ENCODE data around the gene SART3.
A peak's percentile ranks its signal among the peaks of the same experiment; 100 is the strongest.
"Not testable (repeated sequence)": the region's sequence is repeated elsewhere in the genome, so short reads cannot be mapped to it uniquely, and the experiment has no call there.

The SART3 gene

DNA sequence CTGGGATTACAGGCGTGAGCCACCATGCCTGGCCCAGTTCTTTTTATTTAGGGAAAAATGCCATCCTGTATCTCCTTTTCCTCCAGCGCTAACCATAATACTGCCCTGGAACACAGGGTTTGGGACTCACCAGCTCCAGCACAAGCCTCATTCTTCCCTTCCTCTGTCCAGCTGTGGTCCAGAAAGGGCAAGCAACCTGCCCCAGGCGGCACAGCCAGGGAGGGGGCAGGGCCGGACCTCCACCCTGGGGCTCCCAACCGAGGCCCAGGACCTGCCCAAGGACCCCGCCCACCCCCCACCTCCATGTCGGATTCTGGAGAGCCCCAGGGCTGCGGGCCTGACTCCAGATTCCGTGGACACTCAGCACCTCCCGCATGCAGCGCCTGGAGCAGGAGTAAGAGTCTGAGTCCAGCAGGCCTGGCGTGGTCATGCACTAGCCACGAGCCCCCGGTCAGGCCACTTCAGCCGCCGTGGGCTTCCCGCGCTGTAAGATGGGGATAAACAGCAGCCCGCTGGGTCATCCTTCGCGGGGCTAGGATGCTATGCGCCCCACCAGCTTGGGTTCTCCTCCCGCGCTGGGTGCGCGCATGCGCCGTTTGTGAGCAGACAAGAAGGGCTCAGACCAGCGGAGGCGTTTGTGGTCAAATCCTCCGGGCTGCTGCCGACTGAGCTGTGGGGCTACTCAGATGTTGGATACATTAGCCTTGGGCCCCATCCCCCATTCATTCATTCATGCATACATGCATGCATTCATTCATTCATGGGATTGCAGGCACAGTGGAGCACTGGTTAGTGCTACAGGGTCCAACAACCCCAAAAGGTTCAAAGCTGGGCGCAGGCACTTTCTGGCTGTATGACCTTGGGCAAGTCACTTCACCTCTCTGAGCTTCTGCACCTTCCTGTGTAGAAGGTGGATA lies 20.6 kb upstream of the SART3 start:
- DNase-seq, result no peak

DNA sequence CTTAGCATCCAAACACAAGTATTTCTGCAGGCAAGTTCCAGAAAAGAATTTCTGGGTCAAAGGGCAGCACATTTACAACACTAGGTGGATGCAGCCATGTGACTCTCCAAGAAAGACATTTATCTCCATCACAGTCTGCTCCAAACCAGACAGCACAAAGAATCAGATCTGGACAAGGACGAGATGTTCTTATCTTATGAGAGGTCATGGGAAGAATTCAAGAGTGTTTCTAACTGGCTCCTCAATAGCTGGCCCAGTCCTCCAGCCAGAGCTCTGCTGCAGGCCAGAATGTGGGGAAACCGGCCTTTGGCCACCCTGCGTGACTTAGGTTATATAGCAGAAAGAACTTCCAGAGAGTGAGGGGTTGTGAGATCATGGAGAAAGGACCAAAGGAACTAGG lies 19.6 kb upstream of the SART3 start:
- no peak for DNase-seq

DNA sequence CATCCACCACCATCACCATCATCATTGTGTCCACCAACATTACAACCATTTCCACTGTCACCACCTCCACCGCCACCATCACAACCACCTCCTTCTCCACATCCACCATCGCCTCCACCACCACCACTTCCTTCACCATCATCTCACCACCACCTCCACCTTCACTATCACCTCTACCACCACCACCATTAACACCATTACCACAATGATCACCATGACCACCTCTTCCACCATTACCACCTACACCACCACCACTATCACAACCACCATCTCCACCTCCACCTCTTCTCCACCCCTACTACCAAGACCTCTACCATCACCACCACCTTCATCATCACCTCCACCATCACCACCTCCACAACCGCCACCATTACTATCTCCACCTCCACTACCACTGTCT lies 17.8 kb upstream of the SART3 start:
- DNase-seq, result no peak

DNA sequence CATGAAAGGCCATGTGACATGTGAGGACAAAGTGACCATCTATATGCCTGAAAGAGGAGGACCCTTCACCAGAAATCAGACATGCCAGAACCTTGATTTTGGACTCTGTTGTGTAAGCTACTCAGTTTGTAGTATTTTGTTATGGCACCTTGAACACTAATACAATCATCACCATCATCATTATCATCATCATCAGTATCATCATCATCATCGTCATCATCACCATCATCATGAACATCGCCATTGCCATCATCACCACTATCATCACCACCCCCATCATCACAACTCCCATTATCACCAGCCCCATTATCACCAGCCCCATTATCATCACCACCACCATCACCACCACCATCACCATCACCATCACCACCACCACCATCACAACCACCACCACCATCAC lies 17.3 kb upstream of the SART3 start:
- DNase-seq, result no peak

DNA sequence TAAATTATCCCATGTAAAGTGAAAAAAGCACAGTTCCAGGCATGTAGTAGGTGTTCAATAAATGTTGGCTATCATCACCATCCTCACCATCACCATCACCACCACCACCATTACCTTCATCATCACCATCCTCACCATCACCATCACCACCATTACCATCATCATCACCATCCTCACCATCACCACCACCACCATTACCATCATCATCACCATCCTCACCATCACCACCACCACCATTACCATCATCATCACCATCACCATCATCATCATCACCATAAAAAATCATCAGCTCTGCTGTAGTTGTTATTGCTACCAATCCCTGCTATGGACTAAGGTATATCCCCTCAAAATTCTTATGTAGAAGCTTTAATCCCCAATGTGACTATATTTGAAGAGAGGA lies 16.5 kb upstream of the SART3 start:
- no peak for DNase-seq

DNA sequence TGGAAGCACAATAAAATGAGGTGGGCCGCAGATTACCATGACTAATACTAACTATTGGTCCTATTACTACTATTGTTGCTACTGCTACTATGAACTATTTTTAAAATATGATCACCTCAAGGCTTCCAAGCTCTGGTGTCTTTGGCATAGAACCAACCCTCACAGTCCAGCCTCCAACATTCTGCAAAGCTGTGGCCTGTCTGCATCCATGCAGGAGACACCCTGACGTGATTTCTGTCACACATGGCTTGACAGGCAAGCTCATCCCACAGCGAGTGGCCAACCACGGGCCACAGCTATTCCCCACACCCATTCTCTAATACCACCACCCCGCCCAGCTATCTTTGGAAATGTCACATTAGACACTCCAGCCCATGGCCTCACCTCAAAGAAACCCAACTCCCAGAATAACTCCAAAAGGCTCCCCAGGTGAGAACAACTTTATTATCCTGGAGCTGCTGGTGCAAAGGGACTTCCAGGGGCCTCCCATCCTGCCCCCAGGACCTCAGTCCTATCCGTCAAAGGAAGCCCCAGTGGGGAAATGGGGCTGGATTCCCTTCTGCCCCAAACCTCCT lies 15.8 kb upstream of the SART3 start:
- DNase-seq, result no peak

DNA sequence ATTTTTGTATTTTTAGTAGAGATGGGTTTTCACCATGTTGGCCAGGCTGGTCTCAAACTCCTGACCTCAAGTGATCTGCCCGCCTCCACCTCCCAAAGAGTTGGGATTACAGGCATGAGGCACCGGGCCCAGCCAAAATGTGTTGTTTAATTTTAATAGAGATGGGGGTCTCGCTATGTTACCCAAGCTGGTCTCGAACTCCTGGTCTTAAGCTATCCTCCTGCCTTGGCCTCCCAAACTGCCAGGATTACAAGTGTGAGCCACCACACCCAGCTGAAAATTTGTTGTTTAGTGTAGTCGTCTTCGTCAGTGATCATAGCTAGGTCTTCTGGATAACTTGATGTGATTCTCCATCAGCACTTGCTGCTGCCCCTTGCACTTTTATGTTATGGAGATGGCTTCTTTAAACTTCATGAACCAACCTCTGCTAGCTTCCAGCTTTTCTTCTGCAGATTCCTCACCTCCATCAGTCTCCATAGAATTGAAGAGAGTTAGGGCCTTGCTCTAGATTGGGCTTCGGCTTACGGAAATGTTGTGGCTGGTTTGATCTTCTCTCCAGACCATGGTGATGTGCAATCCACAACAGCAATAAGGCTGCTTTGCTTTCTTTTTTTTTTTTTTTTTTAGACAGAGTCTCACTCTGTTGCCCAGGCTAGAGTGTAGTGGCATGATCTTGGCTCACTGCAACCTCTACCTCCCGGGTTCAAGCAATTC lies 14.4 kb upstream of the SART3 start:
- no peak for DNase-seq

DNA sequence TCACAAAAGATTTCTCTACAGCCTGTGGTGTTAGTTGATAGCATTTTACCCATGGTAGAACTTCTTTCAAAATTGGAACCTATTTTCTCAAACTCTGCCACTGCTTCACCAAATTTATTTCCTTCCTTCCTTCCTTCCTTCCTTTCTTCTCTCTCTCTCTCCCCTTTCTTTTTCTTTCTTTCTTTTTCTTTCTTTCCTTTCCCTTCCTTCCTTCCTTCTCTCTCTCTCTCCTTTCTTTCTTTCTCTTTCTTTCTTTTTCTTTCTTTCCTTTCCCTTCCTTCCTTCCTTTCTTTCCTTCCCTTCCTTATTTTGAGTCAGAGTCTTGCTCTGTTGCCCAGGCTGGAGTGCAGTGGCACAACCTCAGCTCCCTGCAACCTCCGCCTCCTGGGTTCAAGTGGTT lies 13.3 kb upstream of the SART3 start:
- DNase-seq, result not testable (repeated sequence)

DNA sequence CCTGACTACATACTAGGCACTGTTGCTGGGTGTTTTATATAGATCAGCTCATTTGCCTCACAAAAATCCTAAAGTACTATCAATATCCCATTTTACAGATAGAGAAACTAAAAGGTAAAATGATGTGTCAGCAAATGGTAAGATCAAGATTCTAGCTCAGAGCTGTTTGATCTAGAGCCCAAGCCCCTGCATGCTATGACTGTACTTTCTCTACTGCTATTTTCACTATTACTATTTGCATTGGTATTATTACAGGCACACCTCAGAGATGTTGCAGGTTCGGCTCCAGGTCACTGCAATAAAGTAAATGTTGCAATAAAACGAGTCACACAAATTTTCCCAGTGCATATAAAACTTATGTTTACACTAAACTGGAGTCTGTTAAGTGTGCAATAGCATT lies 12.3 kb upstream of the SART3 start:
- DNase-seq, result no peak

DNA sequence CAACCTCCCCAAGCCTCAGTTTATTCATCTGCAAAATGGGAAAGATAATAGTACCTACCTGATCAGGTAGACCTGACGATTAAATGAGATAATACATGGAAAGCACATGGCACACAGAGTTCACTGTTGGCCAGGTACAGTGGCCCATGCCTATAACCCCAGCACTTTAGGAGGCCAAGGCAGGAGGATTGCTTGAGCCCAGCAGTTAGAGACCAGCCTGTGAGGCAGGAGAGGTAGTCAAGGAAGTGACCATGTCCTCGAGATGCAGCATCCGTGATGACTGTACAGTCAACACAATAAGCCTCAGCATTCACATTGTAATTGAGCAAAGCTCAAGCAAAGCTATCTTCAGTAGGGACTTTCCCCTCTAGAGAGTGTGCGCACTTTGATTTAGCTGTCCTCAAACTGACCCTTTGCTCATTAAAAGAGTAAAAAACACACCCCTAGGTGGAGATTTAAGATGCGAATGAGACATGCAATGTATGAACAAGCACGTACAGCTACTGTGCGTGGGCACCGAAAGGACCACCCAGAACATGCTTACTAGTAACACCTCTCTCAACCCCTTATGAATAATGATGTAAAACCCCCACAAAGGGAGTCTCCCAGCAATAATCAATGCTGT lies 11.3 kb upstream of the SART3 start:
- DNase-seq, result peak; percentile 42 to 59 (median 52)

DNA sequence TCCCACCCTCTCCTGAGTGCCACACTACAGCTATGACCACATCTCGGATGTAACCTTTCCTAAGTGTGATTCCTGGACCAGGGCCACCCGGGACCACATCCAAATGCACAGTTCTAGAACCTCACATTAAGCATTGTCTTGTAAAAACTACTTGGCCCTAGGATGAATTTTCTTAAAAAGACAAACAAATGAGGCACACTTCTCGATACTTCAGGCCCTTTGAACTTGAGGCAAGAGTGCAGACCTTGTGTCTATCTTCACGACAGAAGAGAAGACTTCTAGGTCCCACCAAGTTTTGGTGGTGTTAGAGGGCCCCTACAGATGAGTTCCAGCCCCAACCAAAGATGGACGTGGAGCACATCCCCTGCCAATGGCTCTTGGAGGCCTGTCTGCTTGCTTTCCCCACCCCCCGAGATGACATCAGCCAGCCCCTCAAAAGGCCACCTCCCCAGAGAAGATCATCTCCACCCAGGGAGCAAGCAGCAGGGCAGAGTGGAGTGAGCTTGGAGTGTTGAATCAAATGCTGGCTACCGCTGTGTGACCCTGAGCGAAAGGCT lies 10.7 kb upstream of the SART3 start:
- no peak for DNase-seq

DNA sequence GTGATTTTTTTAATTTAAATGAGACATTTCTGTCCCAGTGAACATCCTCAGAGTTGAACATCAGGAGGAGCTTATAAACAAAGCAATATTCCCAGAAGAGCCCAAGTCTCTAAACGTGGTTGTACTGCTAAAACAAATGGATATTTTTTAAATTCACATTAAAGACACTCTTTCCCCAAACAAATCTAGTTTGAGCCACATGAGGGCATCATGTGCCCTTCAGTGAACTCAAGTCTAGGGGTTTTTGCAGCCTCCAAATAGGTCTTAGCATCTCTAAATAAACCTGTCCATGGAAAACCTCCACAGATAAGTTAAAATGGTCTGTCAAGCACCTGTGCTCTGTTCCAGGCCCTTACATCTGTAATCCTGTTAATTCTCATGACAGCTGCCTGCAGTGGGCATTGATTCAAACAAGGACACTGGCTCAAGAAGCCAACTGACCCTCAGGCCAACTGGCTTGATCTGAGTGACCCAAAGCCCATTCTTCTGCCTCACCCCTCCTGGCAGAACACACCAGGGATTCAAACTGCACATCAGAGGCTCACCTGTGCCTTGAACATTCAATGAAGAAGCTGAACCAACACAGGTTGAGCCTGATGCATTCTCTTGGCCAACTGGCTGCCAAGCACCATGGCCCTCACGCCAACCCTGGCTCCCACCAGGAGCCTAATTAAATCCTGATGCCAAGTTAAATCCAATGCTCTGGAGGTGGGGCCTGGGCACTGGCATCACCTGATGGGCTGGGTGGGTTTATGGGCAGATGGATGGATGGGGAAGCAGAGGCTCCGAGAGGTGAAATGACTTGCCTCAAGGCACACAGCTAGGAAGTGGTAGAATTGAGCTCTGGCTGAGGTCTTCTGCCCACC lies 10.0 kb upstream of the SART3 start:
- peak; percentile 50 to 57 (median 53) for DNase-seq

DNA sequence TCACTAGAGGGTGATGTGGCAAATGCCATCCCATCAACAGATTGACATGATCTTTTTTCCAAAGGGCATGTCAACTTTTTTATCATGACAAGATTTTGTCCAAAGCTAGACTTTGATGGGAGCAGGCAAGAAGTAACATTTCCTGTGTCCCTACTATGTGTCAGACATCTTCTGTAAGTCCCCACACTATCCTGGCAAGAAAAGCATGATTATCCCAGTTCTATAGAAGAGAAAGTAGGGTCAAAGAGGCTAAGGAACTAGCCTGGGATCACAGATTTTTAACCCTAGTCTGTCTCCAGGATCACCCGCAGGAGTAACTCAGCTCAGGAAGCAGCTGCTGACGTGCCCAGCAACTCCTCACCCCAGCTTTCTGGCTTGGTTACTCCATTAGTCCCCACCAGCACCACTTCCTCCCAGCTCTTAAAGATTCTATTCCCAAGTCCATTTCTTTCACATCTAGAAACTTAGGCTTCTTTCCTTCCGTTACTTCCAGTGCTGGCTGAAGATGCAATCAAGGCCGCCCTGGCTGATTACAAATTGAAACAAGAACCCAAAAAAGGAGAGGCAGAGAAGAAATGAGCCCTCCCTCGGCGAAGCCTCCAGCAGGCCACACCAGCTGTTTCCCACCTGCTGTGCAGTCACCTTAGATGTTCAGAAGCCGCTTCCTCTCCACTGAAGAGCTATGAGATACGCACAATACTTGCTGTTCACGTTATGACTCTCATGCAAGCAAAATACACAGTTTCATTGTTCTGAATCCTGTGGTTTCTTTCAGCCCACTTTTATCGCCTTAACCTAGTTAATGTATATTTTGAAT lies 7.6 kb upstream of the SART3 start:
- no peak for DNase-seq

DNA sequence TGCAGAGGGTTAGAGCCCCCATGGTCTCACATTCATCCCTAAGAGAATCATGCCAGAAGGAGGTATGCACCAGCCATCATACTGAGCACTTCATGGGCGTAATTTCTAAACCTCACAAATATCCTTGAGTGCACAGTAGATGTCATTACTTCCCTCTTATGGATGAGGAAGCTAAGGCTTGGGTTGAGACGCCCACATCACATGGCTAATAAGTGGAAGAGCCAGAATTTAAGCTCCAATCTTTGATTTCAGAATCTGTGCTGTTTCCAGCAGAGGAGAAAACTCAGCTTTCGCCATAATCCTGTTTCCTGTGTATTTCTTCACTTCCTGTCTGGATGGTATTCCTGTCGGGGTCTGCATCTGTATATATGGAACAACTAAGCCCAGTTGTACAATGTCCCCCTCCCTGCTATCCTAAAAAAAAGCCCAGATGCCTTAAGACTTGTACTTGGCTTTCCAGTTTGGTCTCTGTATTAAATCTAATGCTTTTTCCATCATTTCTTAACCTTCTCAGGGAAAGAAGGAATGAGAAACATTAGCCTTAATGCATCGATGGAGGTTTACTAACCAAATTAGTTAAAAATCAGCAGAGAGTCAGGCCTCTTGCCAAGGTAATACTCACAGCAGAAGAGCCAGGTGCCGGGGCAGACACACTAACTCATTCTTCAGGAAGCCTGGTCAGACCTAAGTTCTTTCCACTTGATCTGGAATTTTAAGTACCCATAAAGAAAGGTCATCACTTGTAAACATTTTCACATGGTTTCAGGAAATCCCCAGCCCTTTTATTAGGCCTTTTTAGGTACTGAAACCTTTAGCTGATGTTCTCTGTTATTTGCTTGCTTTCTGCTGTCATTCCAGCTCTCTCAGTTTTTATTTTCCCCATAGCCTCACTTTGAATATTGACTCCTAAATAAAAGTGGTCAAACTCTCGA lies 6.7 kb upstream of the SART3 start:
- peak; percentile 78 to 86 (median 86) for DNase-seq

DNA sequence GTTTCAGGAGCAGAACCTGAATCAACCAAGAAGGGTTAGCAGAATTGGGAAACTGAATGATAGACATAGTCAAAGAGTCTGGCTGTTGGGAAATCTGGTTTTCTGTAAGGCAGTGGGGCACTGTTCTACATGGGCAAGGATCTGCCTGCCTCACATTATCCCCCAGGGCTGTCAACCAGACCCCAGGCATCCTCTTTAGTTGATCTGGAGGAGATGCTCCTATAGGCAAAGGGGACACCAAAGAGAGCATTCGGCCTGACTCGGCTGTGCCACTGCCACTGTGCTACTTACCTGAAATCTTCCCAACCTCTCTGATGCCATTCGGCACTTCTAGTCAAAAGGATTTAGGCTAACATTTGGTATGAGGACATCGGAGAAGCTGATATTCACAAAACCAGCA lies 5.5 kb upstream of the SART3 start:
- no peak for DNase-seq

DNA sequence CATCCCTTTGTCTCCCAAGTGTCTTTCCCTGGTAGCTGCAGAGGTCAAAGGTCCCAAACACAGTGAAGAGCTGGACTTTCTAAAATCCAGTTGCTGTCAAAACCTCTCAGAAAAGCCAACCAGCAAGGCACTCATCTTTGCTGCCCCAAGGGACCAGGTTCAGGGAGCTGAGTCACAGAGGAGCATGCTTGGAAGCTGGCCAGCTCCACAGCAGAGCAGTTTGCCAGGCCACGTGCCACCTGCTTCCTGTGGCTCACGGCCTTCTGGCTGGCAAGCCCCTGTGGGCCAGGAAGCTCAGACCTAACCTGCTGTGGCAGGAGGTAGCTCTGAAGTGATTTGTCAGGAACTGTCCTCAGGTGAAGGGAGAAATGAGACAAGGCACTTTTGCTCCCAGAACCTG lies 5.0 kb upstream of the SART3 start:
- DNase-seq, result peak; percentile 48 to 62 (median 50)

DNA sequence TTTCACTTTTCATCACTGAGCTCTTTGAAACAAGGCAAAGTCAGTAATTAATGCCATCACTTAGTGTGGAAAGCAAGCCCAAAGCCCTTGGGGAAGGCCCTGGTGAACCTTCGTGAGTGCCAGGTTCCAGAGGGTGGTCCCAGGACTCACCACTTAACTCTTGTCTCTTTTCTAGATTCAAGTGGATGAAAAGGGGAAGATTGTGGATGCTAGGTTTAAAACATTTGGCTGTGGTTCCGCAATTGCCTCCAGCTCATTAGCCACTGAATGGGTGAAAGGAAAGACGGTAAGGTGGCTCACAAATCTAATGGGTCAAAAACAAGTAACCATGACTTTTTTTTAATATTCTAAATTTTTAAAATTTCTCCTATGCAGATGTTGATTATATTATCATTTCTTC lies 4.2 kb upstream of the SART3 start:
- DNase-seq, result peak in 1 of 3 donors; percentile 31

DNA sequence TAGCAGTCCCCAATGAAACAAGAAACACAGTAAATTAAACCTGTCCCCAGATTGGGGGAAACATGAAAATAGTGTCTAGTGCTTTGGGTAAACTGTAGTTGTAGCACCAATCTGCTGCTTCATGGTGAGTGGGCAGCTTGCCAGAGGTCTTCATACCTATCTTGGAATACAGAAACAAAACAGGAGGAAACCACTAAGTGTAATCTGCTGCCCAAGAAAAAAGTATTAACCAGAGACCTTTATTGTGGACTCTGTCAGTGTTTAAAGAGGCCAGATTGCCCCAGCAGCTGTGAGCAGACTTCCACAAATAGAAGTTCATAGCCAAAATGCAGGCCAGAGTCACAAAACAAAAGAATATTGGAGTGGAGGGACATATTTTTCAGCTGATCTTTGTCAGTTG lies 3.8 kb upstream of the SART3 start:
- no peak for DNase-seq

DNA sequence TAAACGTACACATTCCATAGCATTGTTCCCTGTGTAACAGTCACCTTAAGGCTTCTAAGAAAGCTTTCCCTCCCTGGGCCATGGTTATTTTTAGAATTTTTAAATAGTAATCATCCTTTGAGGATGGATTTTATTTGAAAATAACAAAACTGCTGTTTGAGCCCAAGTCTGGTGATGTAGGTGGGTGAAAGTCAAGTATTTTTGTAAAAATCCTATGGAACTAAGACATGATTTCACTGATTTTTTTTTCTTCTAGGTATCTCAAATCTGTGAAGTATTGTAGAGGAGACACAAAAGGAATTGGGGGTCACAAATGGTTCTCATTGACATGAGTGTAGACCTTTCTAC lies 2.8 kb upstream of the SART3 start:
- DNase-seq, result no peak

DNA sequence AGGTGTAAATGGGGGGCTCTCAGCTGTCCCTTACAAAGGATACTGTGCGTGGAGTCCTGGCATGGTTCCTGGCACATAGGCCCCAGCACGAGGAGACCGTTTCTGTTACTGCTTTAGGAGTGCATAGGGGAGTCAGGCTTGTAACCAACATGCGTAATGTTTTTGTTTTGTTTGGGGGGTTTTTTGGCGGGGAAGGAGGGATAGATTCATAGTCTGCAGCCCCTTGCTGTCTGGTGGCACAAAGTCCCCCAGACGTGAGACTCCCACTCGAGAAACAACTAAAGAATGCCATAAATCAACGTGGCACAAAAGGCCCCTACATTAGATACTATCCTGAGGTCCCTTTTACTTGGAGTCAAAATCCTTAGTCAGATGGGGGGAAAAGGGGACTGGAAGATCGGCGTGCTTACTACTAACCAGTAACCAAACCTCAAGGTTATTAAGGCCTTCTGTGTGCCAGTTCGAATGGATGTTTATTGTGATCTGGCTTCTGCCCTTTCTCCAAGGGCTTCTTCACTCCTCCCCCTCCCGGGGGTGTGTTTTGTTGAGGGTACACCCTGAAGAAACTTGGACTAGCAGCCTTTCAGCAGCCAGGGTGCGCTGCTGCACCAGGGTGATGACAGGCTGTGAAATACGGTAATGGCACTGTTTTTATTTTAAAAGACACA lies 2.3 kb upstream of the SART3 start:
- peak; percentile 91 to 94 (median 92) for DNase-seq
